Measurements from ENCODE around the gene CTU2. TPM values are rescaled to one million over a fixed set of nuclear protein-coding genes. Genes with fewer than 3 reads are reported as not detected.
A peak's percentile ranks its signal among the peaks of the same experiment; 100 is the strongest.

The CTU2 gene
- total RNA-seq, 4 donors from 2014 or later: 6.0 to 19.9 (median 10.7) TPM

DNA sequence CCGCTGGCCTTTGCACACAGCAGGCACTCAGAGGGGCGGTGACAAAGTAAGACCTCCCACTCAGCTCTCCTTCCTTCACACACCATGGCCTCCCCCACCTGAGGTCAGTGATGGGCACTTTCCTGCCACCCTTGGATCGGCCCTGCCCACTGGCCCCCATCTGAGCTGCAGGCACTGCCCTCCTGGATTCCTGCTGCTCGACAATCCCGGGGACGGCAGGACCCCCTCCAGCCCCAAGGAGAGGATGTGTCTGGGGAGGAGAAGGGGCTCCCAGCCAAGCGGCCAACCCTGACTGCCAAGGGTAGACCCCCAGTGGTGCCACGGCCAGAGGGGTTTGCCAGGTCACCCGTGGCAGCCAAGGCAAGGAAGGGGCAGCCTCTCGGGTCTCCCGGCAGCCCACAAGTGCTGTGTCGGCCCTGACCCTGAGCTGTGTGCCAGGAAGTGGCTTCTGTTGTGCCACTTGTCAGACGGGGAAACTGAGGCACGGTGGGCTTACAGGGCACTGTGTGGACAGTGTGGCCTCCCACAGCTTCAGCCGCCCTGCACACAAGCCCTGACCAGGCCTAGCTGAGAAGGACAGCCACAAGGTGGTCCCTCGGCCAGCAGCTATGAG lies 56.1 kb downstream of the CTU2 start:
- no peak overlapping the region for H3K4me3 ChIP-seq
- peaks cover 0 to 10% of the 10 kb centered on the region in 2 donors for H3K36me3 ChIP-seq
- no peak for ATAC-seq
- TF ChIP-seq, protein P1, sequence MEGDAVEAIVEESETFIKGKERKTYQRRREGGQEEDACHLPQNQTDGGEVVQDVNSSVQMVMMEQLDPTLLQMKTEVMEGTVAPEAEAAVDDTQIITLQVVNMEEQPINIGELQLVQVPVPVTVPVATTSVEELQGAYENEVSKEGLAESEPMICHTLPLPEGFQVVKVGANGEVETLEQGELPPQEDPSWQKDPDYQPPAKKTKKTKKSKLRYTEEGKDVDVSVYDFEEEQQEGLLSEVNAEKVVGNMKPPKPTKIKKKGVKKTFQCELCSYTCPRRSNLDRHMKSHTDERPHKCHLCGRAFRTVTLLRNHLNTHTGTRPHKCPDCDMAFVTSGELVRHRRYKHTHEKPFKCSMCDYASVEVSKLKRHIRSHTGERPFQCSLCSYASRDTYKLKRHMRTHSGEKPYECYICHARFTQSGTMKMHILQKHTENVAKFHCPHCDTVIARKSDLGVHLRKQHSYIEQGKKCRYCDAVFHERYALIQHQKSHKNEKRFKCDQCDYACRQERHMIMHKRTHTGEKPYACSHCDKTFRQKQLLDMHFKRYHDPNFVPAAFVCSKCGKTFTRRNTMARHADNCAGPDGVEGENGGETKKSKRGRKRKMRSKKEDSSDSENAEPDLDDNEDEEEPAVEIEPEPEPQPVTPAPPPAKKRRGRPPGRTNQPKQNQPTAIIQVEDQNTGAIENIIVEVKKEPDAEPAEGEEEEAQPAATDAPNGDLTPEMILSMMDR (IDR thresholded peaks at IDR 0.05): no peak
- TF ChIP-seq POLR2AphosphoS5 (IDR thresholded peaks at IDR 0.05) (no peak), EP300 (IDR thresholded peaks at IDR 0.05) (no peak), POLR2A (IDR thresholded peaks at IDR 0.05) (no peak)
- H3K27me3 ChIP-seq: no peaks in the 10 kb centered on the region
- WGBS, 2 donors (ENCODE audit: low coverage in 1 of 2): 80% methylated on average over 3 of the region's 16 CpGs; no CpG with 5 or more reads in 1 of the 2 donors
- peaks cover 0 to 99% (median 61%) of the 10 kb centered on the region in 3 donors for H3K4me1 ChIP-seq
- no peaks in the 10 kb centered on the region for H3K9me3 ChIP-seq
- peak overlapping the region in 3 of 4 donors; percentile 91 to 96 (median 94) for H3K27ac ChIP-seq

DNA sequence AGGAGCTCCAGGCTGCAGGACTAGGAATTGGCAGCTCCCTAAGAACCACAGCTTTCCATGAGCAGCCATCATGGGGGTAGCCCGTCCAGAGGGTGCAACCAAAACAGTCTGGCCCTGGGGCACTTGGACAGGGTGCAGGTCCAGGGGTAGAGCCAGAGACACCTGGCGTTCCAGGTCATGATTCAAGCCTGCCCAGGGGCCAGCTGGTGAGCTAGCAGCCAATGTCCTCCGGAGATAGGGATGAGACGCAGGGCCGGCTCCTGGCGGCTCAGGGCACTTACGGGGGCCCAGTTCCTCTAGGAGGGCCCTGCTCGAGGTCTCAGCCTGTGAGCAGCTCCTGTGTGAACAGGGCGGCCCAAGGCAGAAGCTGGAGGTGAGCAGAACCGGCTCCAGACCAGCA lies 56.6 kb downstream of the CTU2 start:
- H3K4me1 ChIP-seq: peaks cover 4 to 99% (median 66%) of the 10 kb centered on the region in 3 donors
- no peak for ATAC-seq
- H3K36me3 ChIP-seq: peaks cover 0 to 10% of the 10 kb centered on the region in 2 donors
- H3K27ac ChIP-seq: peak overlapping the region in 3 of 4 donors; percentile 91 to 96 (median 94)
- no CpG with 5 or more reads among the region's 10 CpGs for WGBS, 2 donors (ENCODE audit: low coverage in 1 of 2)
- no peaks in the 10 kb centered on the region for H3K9me3 ChIP-seq
- H3K27me3 ChIP-seq: no peaks in the 10 kb centered on the region
- no peak for TF ChIP-seq POLR2A (IDR thresholded peaks at IDR 0.05)
- TF ChIP-seq POLR2AphosphoS5 (IDR thresholded peaks at IDR 0.05): no peak
- no peak overlapping the region for H3K4me3 ChIP-seq

DNA sequence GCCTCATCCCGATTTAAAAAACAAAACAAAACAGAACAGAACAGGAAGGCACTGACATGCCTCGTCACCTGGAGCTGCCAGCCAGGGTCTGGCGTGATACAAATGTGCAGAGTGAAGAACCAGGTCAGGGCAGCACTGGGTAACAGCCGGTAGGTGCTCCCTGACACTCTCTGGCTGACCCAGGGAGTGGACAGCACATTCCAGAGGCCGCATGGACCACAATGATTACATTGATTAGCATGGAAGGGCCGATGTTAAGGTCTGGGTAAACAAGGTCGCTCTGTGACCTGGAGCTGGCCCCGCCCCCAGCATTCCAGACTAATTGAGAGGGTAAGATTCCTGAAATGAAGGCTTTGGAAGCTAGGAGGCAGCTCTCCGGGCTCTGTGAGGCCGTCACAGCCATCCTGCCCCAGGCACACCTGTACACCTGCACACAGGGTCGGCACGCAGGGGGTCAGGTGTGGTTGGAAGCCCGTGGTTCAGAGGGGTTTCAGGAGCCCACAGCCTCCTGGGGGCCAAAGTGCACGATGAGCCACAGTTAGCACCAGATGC lies 57.3 kb downstream of the CTU2 start:
- no peak overlapping the region for H3K4me3 ChIP-seq
- H3K9me3 ChIP-seq: no peaks in the 10 kb centered on the region
- peak overlapping the region in 3 of 4 donors; percentile 91 to 96 (median 94) for H3K27ac ChIP-seq
- H3K27me3 ChIP-seq: no peaks in the 10 kb centered on the region
- WGBS, 2 donors (ENCODE audit: low coverage in 1 of 2): 77% methylated on average over 4 of the region's 14 CpGs; no CpG with 5 or more reads in 1 of the 2 donors
- H3K4me1 ChIP-seq: peaks cover 8 to 100% (median 73%) of the 10 kb centered on the region in 3 donors
- TF ChIP-seq POLR2AphosphoS5 (IDR thresholded peaks at IDR 0.05): peak; percentile 26
- TF ChIP-seq, protein P1 (IDR thresholded peaks at IDR 0.05): no peak
- no peak for ATAC-seq
- peaks cover 0 to 10% of the 10 kb centered on the region in 2 donors for H3K36me3 ChIP-seq

DNA sequence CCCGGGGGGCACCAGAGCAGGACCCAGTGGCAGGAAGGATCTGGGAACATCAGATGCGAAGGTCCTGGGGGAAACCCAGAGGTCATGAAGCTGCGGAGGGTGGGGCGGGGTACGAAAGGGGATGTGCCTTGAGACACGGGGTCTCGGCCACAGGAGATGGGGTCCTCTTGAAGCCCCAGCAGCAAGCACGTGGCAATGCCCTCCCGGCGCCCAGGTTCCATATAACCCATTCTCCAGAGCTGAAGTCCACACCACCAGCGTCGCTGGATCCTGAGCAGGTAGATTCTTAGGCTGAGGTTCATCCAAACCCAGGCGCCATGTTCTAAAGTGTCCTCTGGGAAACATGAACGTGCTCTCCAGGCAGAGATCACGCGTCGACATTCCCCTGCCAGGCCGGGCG lies 57.8 kb downstream of the CTU2 start:
- TF ChIP-seq, protein P1 (IDR thresholded peaks at IDR 0.05): no peak
- no peaks in the 10 kb centered on the region for H3K9me3 ChIP-seq
- H3K27me3 ChIP-seq: no peaks in the 10 kb centered on the region
- H3K36me3 ChIP-seq: peaks cover 0 to 10% of the 10 kb centered on the region in 2 donors
- no peak overlapping the region for H3K4me3 ChIP-seq
- WGBS, 2 donors (ENCODE audit: low coverage in 1 of 2): 80 to 95% methylated on average over 1 to 4 of the region's 19 CpGs
- peaks cover 9 to 100% (median 78%) of the 10 kb centered on the region in 3 donors for H3K4me1 ChIP-seq
- peak overlapping the region in 3 of 4 donors; percentile 91 to 96 (median 94) for H3K27ac ChIP-seq
- ATAC-seq: no peak

DNA sequence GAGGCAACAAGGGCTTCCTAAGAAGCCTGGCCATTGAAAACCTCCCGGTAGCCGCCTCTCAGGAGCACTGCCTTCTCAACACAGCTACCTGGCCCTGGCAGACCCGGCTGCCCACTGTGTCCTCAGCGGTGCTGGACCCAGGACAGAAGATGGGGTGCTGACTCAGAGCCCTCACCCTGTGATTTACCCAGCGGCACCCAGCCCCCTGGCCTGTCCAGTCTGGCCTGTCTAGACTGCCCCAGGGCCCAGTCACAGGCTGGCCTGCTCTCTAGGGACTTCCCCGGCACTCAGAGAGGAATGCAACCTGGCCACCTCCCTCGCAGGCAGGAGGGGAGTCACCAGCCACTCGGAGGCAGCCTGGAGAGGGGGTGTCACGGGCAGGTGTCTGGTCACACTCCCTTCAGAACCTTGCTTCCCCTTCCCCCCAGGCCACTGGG lies 58.6 kb downstream of the CTU2 start:
- peaks cover 9 to 100% (median 78%) of the 10 kb centered on the region in 3 donors for H3K4me1 ChIP-seq
- H3K36me3 ChIP-seq: peaks cover 0 to 10% of the 10 kb centered on the region in 2 donors
- TF ChIP-seq POLR2AphosphoS5 (IDR thresholded peaks at IDR 0.05) (no peak), EP300 (IDR thresholded peaks at IDR 0.05) (no peak), POLR2A (IDR thresholded peaks at IDR 0.05) (no peak)
- TF ChIP-seq, protein P1 (IDR thresholded peaks at IDR 0.05): no peak
- no peak for ATAC-seq
- no peaks in the 10 kb centered on the region for H3K27me3 ChIP-seq
- H3K27ac ChIP-seq: peak overlapping the region in 3 of 4 donors; percentile 62 to 94 (median 91)
- H3K4me3 ChIP-seq: no peak overlapping the region
- WGBS, 2 donors (ENCODE audit: low coverage in 1 of 2): 27% methylated on average over 3 of the region's 9 CpGs; no CpG with 5 or more reads in 1 of the 2 donors
- no peaks in the 10 kb centered on the region for H3K9me3 ChIP-seq

Other genes with a start within 250 kb of the CTU2 start
- gene ZC3H18, start 136.1 kb upstream of the CTU2 start, total RNA-seq: 10 to 100 TPM; 15.8 to 40.6 (median 23.3) TPM
- not detected for gene IL17C, start 67.9 kb upstream of the CTU2 start, total RNA-seq
- 100 to 1,000 TPM in 1 of 4 donors, 10 to 100 TPM in 3; 19.9 to 135 (median 79.1) TPM for gene CYBA, start 55.5 kb upstream of the CTU2 start, total RNA-seq
- gene MVD, start 43.4 kb upstream of the CTU2 start, total RNA-seq: 10 to 100 TPM; 21.3 to 30.3 (median 26.6) TPM
- 1 to 10 TPM in 2 of 4 donors, under 1 TPM in 1, not detected in 1; 0.39 to 1.7 (median 1.1) TPM for gene SNAI3, start 20.0 kb upstream of the CTU2 start, total RNA-seq
- 10 to 100 TPM; 19.5 to 27.8 (median 22.3) TPM for gene RNF166, start 95 bp upstream of the CTU2 start, total RNA-seq
- gene PIEZO1, start 78.7 kb downstream of the CTU2 start, total RNA-seq: 100 to 1,000 TPM; 105 to 248 (median 172) TPM
- gene CDT1, start 97.3 kb downstream of the CTU2 start, total RNA-seq: 1 to 10 TPM in 1 of 4 donors, under 1 TPM in 1, not detected in 2; 0.92 to 2.0 TPM
- 100 to 1,000 TPM in 2 of 4 donors, 10 to 100 TPM in 2; 64.9 to 103 (median 92.9) TPM for gene APRT, start 105.4 kb downstream of the CTU2 start, total RNA-seq
- 10 to 100 TPM in 3 of 4 donors, 1 to 10 TPM in 1; 4.2 to 29.4 (median 15.6) TPM for gene GALNS, start 150.4 kb downstream of the CTU2 start, total RNA-seq
- 10 to 100 TPM; 18.7 to 40.0 (median 21.5) TPM for gene TRAPPC2L, start 150.6 kb downstream of the CTU2 start, total RNA-seq
- gene PABPN1L, start 160.2 kb downstream of the CTU2 start, total RNA-seq: under 1 TPM in 1 of 4 donors, not detected in 3; 0.54 TPM

Measured in gastroesophageal sphincter (tissue), 4 donors.